Neutrophil (primary cell): ENCODE results near the gene BCAS4.

Source experiments
- H3K27ac ChIP-seq: fragments of 200-600 bp; sonication (generic); 2 replicates; pipeline ENCODE4 v1.5.1; 2016; ENCODE audit warnings: mild to moderate bottlenecking, moderate library complexity
- H3K27me3 ChIP-seq: fragments of 200-600 bp; sonication (generic); 2 replicates; pipeline ENCODE4 v1.6.0; 2016; ENCODE audit warnings: mild to moderate bottlenecking
- H3K36me3 ChIP-seq: fragments of 200-600 bp; sonication (generic); 2 replicates; pipeline ENCODE4 v1.5.1; 2017
- H3K4me1 ChIP-seq, 2 experiments: fragments of 200-600 bp in 1 of 2; sonication (generic) in 1 of 2; 1 replicate in 1 of 2; 2 replicates in 1 of 2; pipeline versions ENCODE4 v1.5.1 to v1.6.1; 2013 to 2016; ENCODE audit warnings: low read depth in 1 of 2, low read length in 1 of 2, mild to moderate bottlenecking in 1 of 2, moderate library complexity in 1 of 2; ENCODE audit not compliant: control insufficient read depth in 1 of 2, insufficient read depth in 1 of 2
- H3K4me3 ChIP-seq, 2 experiments: fragments of 200-600 bp in 1 of 2; sonication (generic) in 1 of 2; 1 replicate in 1 of 2; 2 replicates in 1 of 2; pipeline ENCODE4 v1.5.1; 2013 to 2016; ENCODE audit warnings: low read depth in 1 of 2, low read length in 1 of 2, mild to moderate bottlenecking in 1 of 2, moderate library complexity in 1 of 2
- H3K9me3 ChIP-seq: fragments of 200-600 bp; sonication (generic); 2 replicates; pipeline ENCODE4 v1.5.1; 2016
- TF ChIP-seq, protein P1 (sequence below): fragments of 200-600 bp; sonication (generic); IDR thresholded peaks from 2 replicates; pipeline ENCODE4 v1.5.1; 2016; ENCODE audit warnings: antibody characterized with exemption

BCAS4 gene, protein sequence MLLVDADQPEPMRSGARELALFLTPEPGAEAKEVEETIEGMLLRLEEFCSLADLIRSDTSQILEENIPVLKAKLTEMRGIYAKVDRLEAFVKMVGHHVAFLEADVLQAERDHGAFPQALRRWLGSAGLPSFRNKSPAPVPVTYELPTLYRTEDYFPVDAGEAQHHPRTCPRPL

DNA sequence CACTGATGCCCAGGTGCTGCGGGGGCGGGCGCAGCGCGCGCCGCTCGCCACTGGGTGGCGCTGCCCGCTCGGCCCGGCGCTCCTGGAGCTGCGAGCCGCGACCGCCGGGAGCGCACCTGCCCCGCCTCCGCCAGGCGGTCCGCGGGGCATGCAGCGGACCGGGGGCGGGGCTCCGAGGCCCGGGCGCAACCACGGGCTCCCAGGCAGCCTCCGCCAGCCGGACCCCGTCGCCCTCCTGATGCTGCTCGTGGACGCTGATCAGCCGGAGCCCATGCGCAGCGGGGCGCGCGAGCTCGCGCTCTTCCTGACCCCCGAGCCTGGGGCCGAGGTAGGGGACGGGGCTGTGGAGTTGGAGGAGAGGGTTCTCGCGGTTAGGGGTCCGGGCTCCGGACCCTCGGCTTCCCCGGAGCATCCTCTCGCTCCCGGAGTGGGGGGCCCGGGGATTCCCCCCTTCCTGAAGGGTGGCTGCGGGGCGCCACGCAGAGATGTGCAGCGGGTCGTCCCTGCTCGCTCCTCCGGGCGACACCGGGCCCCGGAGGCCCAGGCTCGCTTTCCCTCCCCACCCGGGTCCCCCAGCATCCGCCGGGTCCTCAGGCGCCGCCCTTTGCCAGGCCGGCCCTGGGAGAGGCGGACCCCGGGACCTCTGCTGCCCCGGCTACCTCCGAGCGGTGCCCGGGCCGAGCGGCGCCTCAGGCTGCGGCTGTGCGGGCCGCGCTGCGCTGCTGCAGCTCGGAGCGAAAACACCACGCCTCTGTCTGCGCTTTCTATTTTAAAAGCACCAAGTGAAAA is at the start of gene BCAS4:
BCAS4 (plus strand) TSS at position 216 of the 789 bp plus-strand sequence; CDS start at position 239, 23 bp downstream.
- H3K27me3 ChIP-seq: peaks cover 45% of the 10 kb centered on the region
- TF ChIP-seq, protein P1, sequence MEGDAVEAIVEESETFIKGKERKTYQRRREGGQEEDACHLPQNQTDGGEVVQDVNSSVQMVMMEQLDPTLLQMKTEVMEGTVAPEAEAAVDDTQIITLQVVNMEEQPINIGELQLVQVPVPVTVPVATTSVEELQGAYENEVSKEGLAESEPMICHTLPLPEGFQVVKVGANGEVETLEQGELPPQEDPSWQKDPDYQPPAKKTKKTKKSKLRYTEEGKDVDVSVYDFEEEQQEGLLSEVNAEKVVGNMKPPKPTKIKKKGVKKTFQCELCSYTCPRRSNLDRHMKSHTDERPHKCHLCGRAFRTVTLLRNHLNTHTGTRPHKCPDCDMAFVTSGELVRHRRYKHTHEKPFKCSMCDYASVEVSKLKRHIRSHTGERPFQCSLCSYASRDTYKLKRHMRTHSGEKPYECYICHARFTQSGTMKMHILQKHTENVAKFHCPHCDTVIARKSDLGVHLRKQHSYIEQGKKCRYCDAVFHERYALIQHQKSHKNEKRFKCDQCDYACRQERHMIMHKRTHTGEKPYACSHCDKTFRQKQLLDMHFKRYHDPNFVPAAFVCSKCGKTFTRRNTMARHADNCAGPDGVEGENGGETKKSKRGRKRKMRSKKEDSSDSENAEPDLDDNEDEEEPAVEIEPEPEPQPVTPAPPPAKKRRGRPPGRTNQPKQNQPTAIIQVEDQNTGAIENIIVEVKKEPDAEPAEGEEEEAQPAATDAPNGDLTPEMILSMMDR: peak; percentile 81
- no peaks in the 10 kb centered on the region for H3K36me3 ChIP-seq

DNA sequence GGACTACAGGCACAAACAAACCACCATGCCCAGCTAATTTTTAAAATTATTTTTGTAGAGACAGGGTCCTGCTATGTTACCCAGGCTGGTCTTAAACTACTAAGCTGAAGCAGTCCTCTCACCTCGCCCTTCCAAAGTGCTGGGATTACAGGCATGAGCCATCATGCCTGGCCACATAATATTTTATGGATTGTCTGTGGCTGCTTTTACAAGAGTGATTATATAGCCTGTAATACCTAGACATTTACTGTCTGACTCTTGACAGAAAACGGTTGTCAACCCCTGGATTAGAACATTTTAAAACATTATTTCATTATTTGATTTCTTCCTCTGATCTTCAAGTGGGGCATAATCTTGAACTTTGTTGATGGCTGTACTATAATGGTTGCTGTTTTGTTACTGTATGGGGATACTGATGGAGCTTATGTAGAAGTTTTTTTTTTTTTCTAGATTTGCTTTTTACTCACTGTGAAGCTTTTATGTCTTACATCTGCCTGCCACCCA is 49.2 kb upstream of the BCAS4 start:
- Histone ChIP-seq H3K4me1 (peaks cover 0 to 4% of the 10 kb centered on the region in 2 experiments), H3K36me3 (peaks cover 27% of the 10 kb centered on the region), H3K4me3 (no peak overlapping the region), H3K27me3 (no peaks in the 10 kb centered on the region), H3K27ac (no peak overlapping the region), H3K9me3 (no peaks in the 10 kb centered on the region)
- TF ChIP-seq, protein P1: no peak

More for the DNA sequence above, at the start of gene BCAS4:
- peak within 1 kb of the TSS; percentile 56 to 63 for H3K4me3 ChIP-seq
- H3K27ac ChIP-seq: no peak within 1 kb of the TSS
- peaks cover 21 to 24% of the 10 kb centered on the region in 2 experiments for H3K4me1 ChIP-seq
- H3K9me3 ChIP-seq: no peaks in the 10 kb centered on the region

DNA sequence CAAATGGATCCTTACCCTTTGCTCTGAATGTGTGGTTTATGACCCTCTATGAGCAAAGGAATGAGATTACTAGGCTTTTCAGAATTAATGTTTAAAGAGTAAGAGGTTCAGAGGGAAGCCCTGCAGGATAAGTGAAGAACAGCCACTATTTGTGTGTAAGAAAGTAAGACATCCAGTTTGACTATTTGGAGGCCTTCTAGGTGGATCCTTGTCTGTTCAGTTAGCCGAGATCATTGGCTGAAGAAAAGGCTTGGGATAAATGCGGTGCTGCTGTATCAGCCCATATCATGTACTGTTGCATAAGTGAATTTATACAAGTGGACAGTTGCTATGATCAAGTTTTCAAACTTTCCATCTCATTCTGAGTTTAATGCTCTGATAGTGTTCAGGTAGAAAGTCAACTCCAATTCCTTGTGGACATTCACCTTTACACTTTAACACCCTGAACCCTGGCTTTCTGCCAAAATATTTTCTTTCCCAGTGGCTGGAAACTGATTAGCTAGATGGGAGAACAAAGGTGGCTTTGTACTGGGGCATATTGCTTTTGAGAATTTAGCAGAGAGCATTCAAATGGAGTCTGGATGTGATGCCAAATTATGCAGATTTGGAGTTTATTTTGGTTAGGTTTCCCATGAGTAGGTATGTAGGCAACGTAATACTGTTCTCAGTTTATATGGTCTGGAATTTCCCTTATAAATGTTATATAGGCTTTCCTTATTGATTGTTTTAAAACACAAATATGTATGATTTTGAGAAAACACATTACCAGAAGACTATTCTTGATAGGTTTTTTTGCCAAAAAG is 48.5 kb upstream of the BCAS4 start:
- Histone ChIP-seq H3K9me3 (no peaks in the 10 kb centered on the region), H3K27ac (no peak overlapping the region), H3K4me3 (no peak overlapping the region), H3K4me1 (no peaks in the 10 kb centered on the region), H3K27me3 (no peaks in the 10 kb centered on the region), H3K36me3 (peaks cover 25% of the 10 kb centered on the region)
- TF ChIP-seq, protein P1: no peak

DNA sequence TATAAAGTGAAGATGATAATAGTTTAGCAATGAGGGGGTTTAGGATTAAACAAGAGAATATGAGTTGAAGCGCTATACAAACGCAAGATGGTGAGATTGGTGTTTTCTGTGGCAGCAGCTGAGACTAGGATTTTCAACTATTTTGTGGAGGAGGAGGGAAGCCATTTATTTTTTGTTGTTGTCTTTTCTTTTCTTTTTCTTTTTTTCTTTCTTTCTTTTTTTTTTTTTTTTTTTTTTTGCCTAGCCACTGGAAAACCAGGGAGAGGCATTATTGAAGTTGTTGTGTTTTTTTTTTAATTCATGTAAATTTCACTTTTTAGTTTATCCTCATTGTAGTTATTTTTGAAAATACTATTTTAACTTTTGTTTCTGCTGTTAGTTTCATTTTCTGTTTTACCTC is 47.6 kb upstream of the BCAS4 start:
- Histone ChIP-seq H3K27ac (no peak overlapping the region), H3K27me3 (no peaks in the 10 kb centered on the region), H3K4me3 (no peak overlapping the region), H3K36me3 (peaks cover 18% of the 10 kb centered on the region), H3K4me1 (no peaks in the 10 kb centered on the region), H3K9me3 (no peaks in the 10 kb centered on the region)
- TF ChIP-seq, protein P1: no peak

DNA sequence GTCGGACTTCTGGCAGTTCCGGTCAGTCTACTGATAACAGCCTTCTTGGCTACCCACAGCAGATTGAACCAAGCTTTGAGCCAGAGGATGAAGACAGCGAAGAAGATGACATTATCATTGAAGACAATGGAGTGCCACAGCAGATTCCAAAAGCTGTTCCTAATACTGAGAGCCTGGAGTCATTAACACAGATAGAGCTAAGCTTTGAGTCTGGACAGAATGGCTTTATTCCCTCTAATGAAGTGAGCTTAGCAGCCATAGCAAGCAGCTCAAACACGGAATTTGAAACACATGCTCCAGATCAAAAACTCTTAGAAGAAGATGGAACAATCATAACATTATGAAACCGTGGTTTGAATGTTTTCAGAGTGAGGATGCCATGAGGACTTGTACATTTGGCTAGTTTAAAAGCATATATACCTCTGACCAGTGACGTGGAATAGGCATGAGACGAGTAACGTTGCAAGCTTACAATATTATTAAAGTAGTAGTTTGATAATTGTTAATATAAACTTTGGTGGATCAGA is 44.7 kb upstream of the BCAS4 start:
- Histone ChIP-seq H3K9me3 (no peaks in the 10 kb centered on the region), H3K4me3 (no peak overlapping the region), H3K36me3 (peaks cover 18% of the 10 kb centered on the region), H3K27ac (no peak overlapping the region), H3K27me3 (no peaks in the 10 kb centered on the region), H3K4me1 (no peaks in the 10 kb centered on the region)
- TF ChIP-seq, protein P1: no peak
